Left lobe of liver (tissue), 2 donors: Measurements from ENCODE around the gene MYOG. TPM values are rescaled to one million over a fixed set of nuclear protein-coding genes. Genes with fewer than 3 reads are reported as not detected.
A peak's percentile ranks its signal among the peaks of the same experiment; 100 is the strongest.

Experiments
- ATAC-seq: fragments of 200-7000 bp; cut with Tn5 transposase; one replicate; pipeline ENCODE4 v1.9.1; 2020; ENCODE audit warnings: mild to moderate bottlenecking, moderate library complexity
- DNase-seq: peaks from one replicate; pipeline ENCODE4 v3.0.0-alpha.2; 2020; ENCODE audit warnings: low spot score
- total RNA-seq: library from RNA; stranded (reverse); gene quantifications from one replicate; pipeline ENCODE4 v1.2.1, GENCODE V29; 2021
- donor health status: DM: no; HTN: no; CAD: no; lungs with moderate emphysema.
- donor health status: DM: no; HTN: yes; CAD: no.

Gene MYOG
- total RNA-seq, 1 donor from 2014 or later = not detected

DNA sequence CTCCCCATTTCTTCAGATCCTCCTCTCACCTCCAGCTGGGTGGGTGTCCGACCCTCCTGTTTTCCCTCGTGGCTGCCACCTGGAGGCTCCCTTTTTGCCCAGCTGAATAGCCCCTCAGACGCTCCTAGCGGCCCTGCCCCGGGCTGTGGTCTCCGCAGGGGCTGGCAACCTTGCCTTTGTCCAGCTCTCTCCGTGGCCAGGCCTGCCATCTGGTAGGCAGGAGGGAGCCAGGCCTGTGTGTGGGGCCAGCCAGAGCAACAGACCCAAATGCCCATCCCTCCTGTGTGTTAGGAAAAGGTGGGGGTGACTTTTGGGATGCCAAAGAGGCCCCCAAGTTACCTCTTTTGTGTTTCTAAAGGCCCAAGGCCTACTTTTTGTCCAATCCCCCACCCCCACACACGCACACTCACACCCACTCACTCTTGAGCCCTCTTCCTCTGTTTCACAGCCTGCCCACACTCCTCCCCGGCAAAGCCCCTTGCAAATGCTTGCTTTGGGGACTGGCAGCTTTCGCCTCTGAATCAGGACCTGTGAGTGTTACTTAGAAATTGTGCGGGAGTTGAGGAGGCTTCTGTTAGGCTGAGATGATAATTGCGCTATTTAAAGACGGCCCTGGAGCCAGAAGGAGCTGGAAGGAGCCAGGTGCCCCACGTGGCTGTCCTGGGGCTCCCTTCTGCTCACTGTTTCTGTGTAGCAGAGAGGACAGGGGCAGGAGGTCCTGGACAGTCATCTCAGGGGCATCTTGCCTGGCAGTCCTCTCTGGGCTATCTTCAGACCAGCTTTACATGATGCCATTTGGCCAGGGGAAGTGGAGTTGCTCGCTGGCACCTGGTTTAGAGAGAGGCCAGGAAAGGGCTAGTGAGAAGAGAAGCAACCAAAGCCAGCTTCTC, 50.5 kb downstream of the MYOG start:
- DNase-seq = peak; percentile 33

GRCh38 chr1:203034422-203035110, 51.2 kb downstream of the MYOG start:
- ATAC-seq (no peak), DNase-seq (peak; percentile 21)

More for the DNA sequence above, 50.5 kb downstream of the MYOG start:
- ATAC-seq = no peak

DNA sequence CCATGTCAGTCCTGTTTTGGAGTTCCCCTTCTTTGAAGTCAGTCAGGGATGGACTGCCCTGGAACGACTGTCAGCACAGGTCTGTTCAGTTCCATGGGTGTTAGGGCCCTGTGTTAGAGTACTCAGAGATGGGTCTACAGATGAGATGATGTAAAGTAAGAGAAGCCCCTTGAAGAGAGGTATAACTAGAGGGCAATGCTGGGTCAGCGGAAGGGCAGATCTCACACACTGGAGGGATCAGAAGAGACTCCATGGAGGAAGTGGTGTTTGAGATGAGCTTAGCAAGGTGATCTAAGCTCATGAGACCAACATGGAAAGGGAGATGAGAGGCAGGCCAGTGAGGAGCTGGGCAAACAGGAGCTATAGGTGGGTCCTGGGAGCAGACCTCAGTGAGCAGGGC, 51.9 kb downstream of the MYOG start:
- no peak for ATAC-seq
- DNase-seq = peak; percentile 30

- ATAC-seq = no peak
- no peak for DNase-seq
Measured at GRCh38 chr1:203033287-203033686, 52.5 kb downstream of the MYOG start.

Other genes with a start within 250 kb of the MYOG start
- gene RABIF, start 196.9 kb downstream of the MYOG start, total RNA-seq = 4.6 TPM
- 12.3 TPM for gene KLHL12, start 158.8 kb downstream of the MYOG start, total RNA-seq
- gene ADIPOR1, start 127.7 kb downstream of the MYOG start, total RNA-seq = 58.9 TPM
- gene CYB5R1, start 118.8 kb downstream of the MYOG start, total RNA-seq = 34.7 TPM
- 30.1 TPM for gene TMEM183A, start 78.6 kb downstream of the MYOG start, total RNA-seq
- 0.78 TPM for gene PPFIA4, start 59.5 kb downstream of the MYOG start, total RNA-seq
- gene ADORA1, start 41.7 kb upstream of the MYOG start, total RNA-seq = 0.53 TPM
- gene MYBPH, start 89.8 kb upstream of the MYOG start, total RNA-seq = not detected
- gene CHI3L1, start 100.7 kb upstream of the MYOG start, total RNA-seq = 60.6 TPM
- 0.28 TPM for gene CHIT1, start 143.7 kb upstream of the MYOG start, total RNA-seq
- gene BTG2, start 219.5 kb upstream of the MYOG start, total RNA-seq = 2.8 TPM